ENCODE data around the gene PRKCD. TPM values are rescaled to one million over a fixed set of nuclear protein-coding genes. Genes with fewer than 3 reads are reported as not detected.

PRKCD gene
- total RNA-seq, 2 donors from 2014 or later = 15.5 to 16.9 TPM

GRCh38 chr3:53227993-53228885 is 67.2 kb downstream of the PRKCD start:
- Histone ChIP-seq H3K27ac (no peak overlapping the region), H3K27me3 (no peaks in the 10 kb centered on the region), H3K9me3 (no peaks in the 10 kb centered on the region), H3K36me3 (replicated peaks in 1 of 2; ENCODE audit: insufficient read depth in 1 of 2, low read depth in 2 of 2) (peaks cover 19 to 59% of the 10 kb centered on the region in 2 donors), H3K4me3 (no peak overlapping the region), H3K4me1 (no peaks in the 10 kb centered on the region)
- DNase-seq (no peak), ATAC-seq (no peak)
- WGBS, 2 donors = 78 to 86% methylated on average over 6 to 24 of the region's 24 CpGs
- TF ChIP-seq CTCF (IDR thresholded peaks at IDR 0.05) (no peak), POLR2A (IDR thresholded peaks at IDR 0.05) (no peak)
- intact Hi-C loops (cut with DNase I) = no loop called here

- H3K36me3 ChIP-seq (replicated peaks in 1 of 2; ENCODE audit: insufficient read depth in 1 of 2, low read depth in 2 of 2) = peaks cover 19 to 65% of the 10 kb centered on the region in 2 donors
- intact Hi-C loops (cut with DNase I) = no loop called here
- no peaks in the 10 kb centered on the region for H3K27me3 ChIP-seq
- no peaks in the 10 kb centered on the region for H3K9me3 ChIP-seq
- WGBS, 2 donors = 95 to 96% methylated on average over 14 of the region's 14 CpGs
- H3K27ac ChIP-seq = no peak overlapping the region
- no peaks in the 10 kb centered on the region for H3K4me1 ChIP-seq
- DNase-seq = no peak
- TF ChIP-seq POLR2A (IDR thresholded peaks at IDR 0.05) (no peak), CTCF (IDR thresholded peaks at IDR 0.05) (no peak)
- ATAC-seq = no peak
- H3K4me3 ChIP-seq = no peak overlapping the region
Observed at GRCh38 chr3:53229171-53229570, 68.2 kb downstream of the PRKCD start.

GRCh38 chr3:53229606-53230005 is 68.6 kb downstream of the PRKCD start:
- no peaks in the 10 kb centered on the region for H3K4me1 ChIP-seq
- ATAC-seq = no peak
- H3K9me3 ChIP-seq = no peaks in the 10 kb centered on the region
- H3K27me3 ChIP-seq = no peaks in the 10 kb centered on the region
- no peak for DNase-seq
- H3K36me3 ChIP-seq (replicated peaks in 1 of 2; ENCODE audit: insufficient read depth in 1 of 2, low read depth in 2 of 2) = peaks cover 19 to 67% of the 10 kb centered on the region in 2 donors
- H3K27ac ChIP-seq = no peak overlapping the region
- intact Hi-C loops (cut with DNase I) = no loop called here
- no peak for TF ChIP-seq POLR2A (IDR thresholded peaks at IDR 0.05)
- no peak for TF ChIP-seq CTCF (IDR thresholded peaks at IDR 0.05)
- WGBS, 2 donors = 94 to 98% methylated on average over 2 of the region's 2 CpGs
- no peak overlapping the region for H3K4me3 ChIP-seq

- TF ChIP-seq POLR2A (IDR thresholded peaks at IDR 0.05) (no peak), CTCF (IDR thresholded peaks at IDR 0.05) (no peak)
- 70 to 77% methylated on average over 2 to 16 of the region's 16 CpGs for WGBS, 2 donors
- Histone ChIP-seq H3K27me3 (no peaks in the 10 kb centered on the region), H3K36me3 (replicated peaks in 1 of 2; ENCODE audit: insufficient read depth in 1 of 2, low read depth in 2 of 2) (peaks cover 19 to 65% of the 10 kb centered on the region in 2 donors), H3K4me1 (no peaks in the 10 kb centered on the region), H3K9me3 (no peaks in the 10 kb centered on the region), H3K4me3 (no peak overlapping the region), H3K27ac (no peak overlapping the region)
- ATAC-seq = no peak
- no peak for DNase-seq
- intact Hi-C loops (cut with DNase I) = no loop called here
Observed at GRCh38 chr3:53230041-53230621, 69.1 kb downstream of the PRKCD start.

All from body of pancreas (tissue), 4 donors.